Psoas muscle (tissue), 8 donors: ENCODE measurements around the gene RFX3. TPM values are rescaled to one million over a fixed set of nuclear protein-coding genes. Genes with fewer than 3 reads are reported as not detected.

Experiments used
- ATAC-seq, 4 donors: fragments of 200-7000 bp; cut with Tn5 transposase; one replicate each; pipeline ENCODE4 v1.9.1; 2020; ENCODE audit warnings: moderate library complexity in 3 of 4, mild to moderate bottlenecking in 2 of 4
- DNase-seq, 2 donors: peaks; one replicate each; pipeline ENCODE4 v3.0.0-alpha.2; 2020
- H3K27ac ChIP-seq: fragments of 200-600 bp; one replicate; pipeline ENCODE4 v1.8.0; 2022
- H3K27me3 ChIP-seq, 3 donors: fragments of 200-600 bp in 1 of 3; one replicate each; pipeline versions ENCODE4 v1.6.1 to v1.8.0; 2013 to 2022; ENCODE audit warnings: low read length in 2 of 3, mild to moderate bottlenecking in 2 of 3, moderate library complexity in 1 of 3; ENCODE audit not compliant: insufficient read depth in 3 of 3
- H3K36me3 ChIP-seq, 2 donors: fragments of 200-600 bp in 1 of 2; one replicate each; pipeline versions ENCODE4 v1.6.1 to v1.8.0; 2013 to 2022; ENCODE audit warnings: low read depth in 1 of 2, mild to moderate bottlenecking in 1 of 2, moderate library complexity in 1 of 2; ENCODE audit not compliant: insufficient read depth in 1 of 2
- H3K4me1 ChIP-seq: fragments of 200-600 bp; one replicate; pipeline ENCODE4 v1.8.0; 2022
- H3K4me3 ChIP-seq: fragments of 200-600 bp; one replicate; pipeline ENCODE4 v1.8.0; 2022; ENCODE audit warnings: mild to moderate bottlenecking
- H3K9me3 ChIP-seq: fragments of 200-600 bp; one replicate; pipeline ENCODE4 v1.8.0; 2022
- WGBS, 3 donors: extraction: QIAGEN DNeasy Blood & Tissue Kit; methylation state at CpG; one replicate each; pipeline versions ENCODE4 v1.1.6 to v1.1.7; 2013; 5-methylcytosine and 5-hydroxymethylcytosine counted together
- intact Hi-C, 2 donors: fragments of 100-400 bp; cut with DNase I; formaldehyde crosslinking; loops; one replicate each; pipeline versions ENCODE4 v1.11.0 to v1.14.2; 2022
- polyA plus RNA-seq, 3 donors: library from polyadenylated mRNA; stranded (reverse); fragments of 200-250 nt; gene quantifications; one replicate each; pipeline ENCODE4 v1.2.3, GENCODE V29; 2013
- total RNA-seq, 4 donors: library from RNA; stranded (reverse); fragmentation: NEBNext Ultra II Directional in 2 of 4; extraction: Animal tissue kit (Norgen Biotek cat#: 25700) in 2 of 4; gene quantifications; one replicate each; pipeline versions ENCODE4 v1.2.1 to v1.2.4, GENCODE V29; 2021 to 2023
- TF ChIP-seq, protein P1 (sequence below): fragments of 200-600 bp; IDR thresholded peaks from one replicate; pipeline ENCODE4 v1.8.0; 2022; ENCODE audit warnings: antibody characterized with exemption
- donor health status: healthy with polysubstance abuse.
- donor health status: DM: no; HTN: no; CAD: no; lungs with moderate emphysema.
- donor health status: Bipolar disorder and iron deficiency.
- donor health status: healthy.
- donor health status: DM: yes; HTN: yes; CAD: no.
- donor health status: DM: no; HTN: no; CAD: no.
- donor health status: DM: no; HTN: no; CAD: no.
- donor health status: DM: yes; HTN: yes; CAD: no.

RFX3 gene
- total and polyA plus RNA-seq, 7 donors, result 0.38 to 5.7 (median 2.8) TPM

GRCh38 chr9:3271157-3271556 lies 254.6 kb downstream of the RFX3 start:
- Histone ChIP-seq H3K9me3 (no peaks in the 10 kb centered on the region), H3K27me3 (no peaks in the 10 kb centered on the region), H3K4me3 (no peak overlapping the region), H3K27ac (no peak overlapping the region), H3K4me1 (no peaks in the 10 kb centered on the region), H3K36me3 (peaks cover 0 to 37% of the 10 kb centered on the region in 2 donors)
- ATAC-seq (no peak), DNase-seq (no peak)
- TF ChIP-seq, protein P1, sequence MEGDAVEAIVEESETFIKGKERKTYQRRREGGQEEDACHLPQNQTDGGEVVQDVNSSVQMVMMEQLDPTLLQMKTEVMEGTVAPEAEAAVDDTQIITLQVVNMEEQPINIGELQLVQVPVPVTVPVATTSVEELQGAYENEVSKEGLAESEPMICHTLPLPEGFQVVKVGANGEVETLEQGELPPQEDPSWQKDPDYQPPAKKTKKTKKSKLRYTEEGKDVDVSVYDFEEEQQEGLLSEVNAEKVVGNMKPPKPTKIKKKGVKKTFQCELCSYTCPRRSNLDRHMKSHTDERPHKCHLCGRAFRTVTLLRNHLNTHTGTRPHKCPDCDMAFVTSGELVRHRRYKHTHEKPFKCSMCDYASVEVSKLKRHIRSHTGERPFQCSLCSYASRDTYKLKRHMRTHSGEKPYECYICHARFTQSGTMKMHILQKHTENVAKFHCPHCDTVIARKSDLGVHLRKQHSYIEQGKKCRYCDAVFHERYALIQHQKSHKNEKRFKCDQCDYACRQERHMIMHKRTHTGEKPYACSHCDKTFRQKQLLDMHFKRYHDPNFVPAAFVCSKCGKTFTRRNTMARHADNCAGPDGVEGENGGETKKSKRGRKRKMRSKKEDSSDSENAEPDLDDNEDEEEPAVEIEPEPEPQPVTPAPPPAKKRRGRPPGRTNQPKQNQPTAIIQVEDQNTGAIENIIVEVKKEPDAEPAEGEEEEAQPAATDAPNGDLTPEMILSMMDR, result no peak
- intact Hi-C loops, result no loop called here
- WGBS, 3 donors, result 89 to 95% (median 90%) methylated on average over 1 of the region's 1 CpG

DNA sequence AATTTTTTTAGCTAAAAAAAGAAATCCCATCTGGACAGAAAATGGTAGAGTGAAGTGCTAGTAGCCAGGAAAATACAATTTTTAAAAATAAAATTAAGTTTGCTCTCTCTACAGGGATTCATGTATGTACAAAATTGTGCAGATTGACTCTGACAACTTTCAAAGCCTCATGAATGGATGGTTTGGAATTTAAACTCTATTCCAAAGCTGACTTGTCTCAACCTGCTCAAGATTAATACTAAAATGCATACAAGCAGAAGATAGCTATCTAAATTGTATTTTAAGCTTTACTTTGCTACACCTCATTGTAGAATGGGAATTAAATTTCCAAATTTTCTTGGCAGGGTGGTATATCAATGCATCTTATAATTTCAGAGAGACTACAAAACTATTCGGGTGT lies 257.6 kb downstream of the RFX3 start:
- no peak for ATAC-seq
- Histone ChIP-seq H3K9me3 (no peaks in the 10 kb centered on the region), H3K4me1 (no peaks in the 10 kb centered on the region), H3K36me3 (peaks cover 0 to 36% of the 10 kb centered on the region in 2 donors), H3K27me3 (no peaks in the 10 kb centered on the region), H3K4me3 (no peak overlapping the region), H3K27ac (no peak overlapping the region)
- 95 to 100% (median 96%) methylated on average over 1 of the region's 1 CpG for WGBS, 3 donors
- TF ChIP-seq, protein P1, result no peak
- no peak for DNase-seq
- intact Hi-C loops, result no loop called here

GRCh38 chr9:3263698-3264097 lies 262.1 kb downstream of the RFX3 start:
- Histone ChIP-seq H3K36me3 (peaks cover 0 to 42% of the 10 kb centered on the region in 2 donors), H3K27me3 (no peaks in the 10 kb centered on the region), H3K27ac (no peak overlapping the region), H3K4me3 (no peak overlapping the region), H3K9me3 (no peaks in the 10 kb centered on the region), H3K4me1 (no peaks in the 10 kb centered on the region)
- TF ChIP-seq, protein P1, result no peak
- intact Hi-C loops, result no loop called here
- WGBS, 3 donors, result 94 to 96% (median 95%) methylated on average over 3 of the region's 3 CpGs
- ATAC-seq (no peak), DNase-seq (no peak)

DNA sequence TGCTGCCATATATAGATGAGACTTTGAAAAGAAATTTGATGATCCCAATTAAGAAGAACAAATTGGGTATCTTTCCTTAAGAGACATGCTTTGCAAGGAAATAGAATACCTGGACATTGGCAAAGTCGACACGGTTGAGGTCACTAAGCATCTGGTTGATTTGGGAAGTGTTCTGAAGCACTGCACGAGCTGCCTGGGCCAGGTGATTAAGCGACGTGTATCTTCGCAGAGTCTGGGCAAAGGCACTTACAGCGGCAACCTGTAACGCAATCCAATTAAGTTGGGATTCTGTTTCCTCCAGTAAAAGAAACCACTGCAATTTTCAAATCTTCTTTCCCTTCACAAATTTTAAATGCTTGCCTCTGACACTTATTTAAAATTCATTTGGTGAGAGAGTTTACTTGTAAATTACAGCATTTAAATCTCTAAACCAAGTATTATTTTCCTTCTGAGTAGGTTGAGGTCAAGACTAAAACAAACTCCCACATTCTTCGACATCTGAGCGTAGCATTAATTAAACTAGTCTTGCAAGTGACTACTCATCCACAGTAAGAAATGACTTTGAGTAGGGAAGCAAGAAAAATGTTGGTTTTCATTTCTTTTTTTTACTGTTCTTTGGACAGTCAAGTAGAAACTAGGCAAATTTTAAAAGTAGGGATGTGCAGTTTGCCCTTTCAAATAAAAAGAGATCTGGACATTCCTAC lies 262.8 kb downstream of the RFX3 start:
- no peaks in the 10 kb centered on the region for H3K4me1 ChIP-seq
- no peak for DNase-seq
- H3K27ac ChIP-seq, result no peak overlapping the region
- WGBS, 3 donors, result 82 to 92% (median 89%) methylated on average over 10 of the region's 10 CpGs
- intact Hi-C loops, result no loop called here
- H3K36me3 ChIP-seq, result peaks cover 0 to 42% of the 10 kb centered on the region in 2 donors
- ATAC-seq, result no peak
- TF ChIP-seq, protein P1, result no peak
- H3K9me3 ChIP-seq, result no peaks in the 10 kb centered on the region
- H3K4me3 ChIP-seq, result no peak overlapping the region
- H3K27me3 ChIP-seq, result no peaks in the 10 kb centered on the region

DNA sequence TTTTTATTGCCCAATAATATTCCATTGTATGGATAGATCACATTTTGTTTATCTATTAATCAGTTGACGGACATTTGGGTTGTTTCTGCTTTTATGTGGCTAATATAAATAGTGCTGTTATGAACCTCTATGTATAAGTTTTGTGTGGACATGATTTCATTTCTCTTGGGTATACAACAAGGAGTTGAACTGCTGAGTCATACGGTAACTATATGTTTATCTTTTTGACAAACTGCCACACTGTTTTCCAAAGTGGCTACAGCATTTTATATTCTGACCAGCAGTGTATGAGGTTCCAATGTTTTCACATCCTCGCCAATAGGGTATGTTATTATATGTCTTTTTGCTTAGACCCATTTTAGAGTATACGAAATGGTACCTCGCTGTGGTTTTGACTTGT lies 264.3 kb downstream of the RFX3 start:
- Histone ChIP-seq H3K4me1 (no peaks in the 10 kb centered on the region), H3K9me3 (no peaks in the 10 kb centered on the region), H3K27ac (no peak overlapping the region), H3K36me3 (peaks cover 0 to 52% of the 10 kb centered on the region in 2 donors), H3K27me3 (no peaks in the 10 kb centered on the region), H3K4me3 (no peak overlapping the region)
- TF ChIP-seq, protein P1, result no peak
- 97 to 98% (median 98%) methylated on average over 5 of the region's 5 CpGs for WGBS, 3 donors
- DNase-seq, result no peak
- no peak for ATAC-seq
- intact Hi-C loops, result no loop called here
